Glutamatergic neuron (in vitro differentiated cells): Measurements from ENCODE around the gene HOXC4. TPM values are rescaled to one million over a fixed set of nuclear protein-coding genes. Genes with fewer than 3 reads are reported as not detected.

ENCODE experiments used
- DNase-seq: peaks from one replicate; pipeline ENCODE4 v3.0.0; 2022
- H3K27ac Mint-ChIP-seq: one replicate; pipeline ENCODE4 v1.8.0; 2020; ENCODE audit warnings: mild to moderate bottlenecking, mixed read lengths, inconsistent platforms; ENCODE audit not compliant: unreplicated experiment
- H3K27me3 Mint-ChIP-seq: one replicate; pipeline ENCODE4 v1.8.0; 2020; ENCODE audit warnings: mild to moderate bottlenecking, moderate library complexity, mixed read lengths, inconsistent platforms; ENCODE audit not compliant: unreplicated experiment
- H3K36me3 Mint-ChIP-seq: one replicate; pipeline ENCODE4 v1.8.0; 2020; ENCODE audit warnings: mild to moderate bottlenecking, mixed read lengths, inconsistent platforms; ENCODE audit not compliant: unreplicated experiment
- H3K4me1 Mint-ChIP-seq: one replicate; pipeline ENCODE4 v1.8.0; 2020; ENCODE audit warnings: mild to moderate bottlenecking, low read depth, mixed read lengths, inconsistent platforms; ENCODE audit not compliant: unreplicated experiment
- H3K4me3 Mint-ChIP-seq: one replicate; pipeline ENCODE4 v1.8.0; 2020; ENCODE audit warnings: mild to moderate bottlenecking, mixed read lengths, inconsistent platforms; ENCODE audit not compliant: unreplicated experiment
- H3K9me3 Mint-ChIP-seq: one replicate; pipeline ENCODE4 v1.8.0; 2020; ENCODE audit warnings: mild to moderate bottlenecking, moderate library complexity, mixed read lengths, inconsistent platforms; ENCODE audit not compliant: unreplicated experiment
- CTCF ChIP-seq: fragments of 200-600 bp; sonication (generic); IDR thresholded peaks from one replicate; pipeline ENCODE4 v1.5.0; 2021; ENCODE audit not compliant: partially characterized antibody, unreplicated experiment
- total RNA-seq: library from RNA; stranded (reverse); fragmentation: NEBNext Ultra II Directional; extraction: Animal tissue kit (Norgen Biotek cat#: 25700); gene quantifications from one replicate; pipeline ENCODE4 v1.2.1, GENCODE V29; 2021; ENCODE audit not compliant: unreplicated experiment

HOXC4 gene
- total RNA-seq, 1 donor from 2014 or later: not detected

GRCh38 chr12:54026640-54027441, 26.8 kb upstream of the HOXC4 start:
- TF ChIP-seq CTCF: no peak
- Mint-ChIP-seq H3K27ac (no peak overlapping the region), H3K36me3 (no peaks in the 10 kb centered on the region), H3K9me3 (peaks cover 2% of the 10 kb centered on the region), H3K27me3 (peaks cover 39% of the 10 kb centered on the region), H3K4me1 (peaks cover 4% of the 10 kb centered on the region), H3K4me3 (no peak overlapping the region)
- no peak for DNase-seq

GRCh38 chr12:54027442-54027786, 26.2 kb upstream of the HOXC4 start:
- H3K9me3 Mint-ChIP-seq: peaks cover 2% of the 10 kb centered on the region
- H3K36me3 Mint-ChIP-seq: no peaks in the 10 kb centered on the region
- DNase-seq: no peak
- peaks cover 42% of the 10 kb centered on the region for H3K27me3 Mint-ChIP-seq
- H3K4me1 Mint-ChIP-seq: peaks cover 4% of the 10 kb centered on the region
- no peak for TF ChIP-seq CTCF
- no peak overlapping the region for H3K27ac Mint-ChIP-seq
- no peak overlapping the region for H3K4me3 Mint-ChIP-seq

GRCh38 chr12:54028314-54029201, 25.1 kb upstream of the HOXC4 start, which contains the start of gene HOXC6:
Gene HOXC6 (plus strand): TSS chr12:54028440. CDS start chr12:54028522, 82 bp downstream.
- Mint-ChIP-seq H3K4me1 (peaks cover 4% of the 10 kb centered on the region), H3K27me3 (peaks cover 46% of the 10 kb centered on the region), H3K9me3 (peaks cover 2% of the 10 kb centered on the region), H3K27ac (no peak within 1 kb of the TSS), H3K36me3 (no peaks in the 10 kb centered on the region), H3K4me3 (peak within 1 kb of the TSS; percentile 66)
- DNase-seq: no peak
- TF ChIP-seq CTCF: no peak

GRCh38 chr12:54029529-54030441, 23.9 kb upstream of the HOXC4 start:
- TF ChIP-seq CTCF: no peak
- no peak for DNase-seq
- no peak overlapping the region for H3K4me3 Mint-ChIP-seq
- H3K27me3 Mint-ChIP-seq: peaks cover 45% of the 10 kb centered on the region
- peaks cover 6% of the 10 kb centered on the region for H3K4me1 Mint-ChIP-seq
- peaks cover 2% of the 10 kb centered on the region for H3K9me3 Mint-ChIP-seq
- H3K36me3 Mint-ChIP-seq: no peaks in the 10 kb centered on the region
- H3K27ac Mint-ChIP-seq: no peak overlapping the region
